Neural progenitor cell (in vitro differentiated cells): ENCODE measurements around the gene SMARCB1. TPM values are rescaled to one million over a fixed set of nuclear protein-coding genes. Genes with fewer than 3 reads are reported as not detected.
A peak's percentile ranks its signal among the peaks of the same experiment; 100 is the strongest.

ENCODE experiments used
- DNase-seq: peaks from one replicate; pipeline ENCODE4 v3.0.0-alpha.2; 2016; ENCODE audit warnings: low spot score
- H2AFZ ChIP-seq: fragments of 200-600 bp; sonication (generic); replicated peaks from 2 replicates; pipeline ENCODE4 v1.6.1; 2016; ENCODE audit warnings: antibody characterized with exemption
- H3F3A ChIP-seq: fragments of 200-600 bp; sonication (generic); 2 replicates; pipeline ENCODE4 v1.6.1; 2016; ENCODE audit warnings: antibody characterized with exemption, low read depth
- H3K27ac ChIP-seq: fragments of 200-600 bp; sonication (generic); 2 replicates; pipeline ENCODE4 v1.5.1; 2016; ENCODE audit warnings: mild to moderate bottlenecking
- H3K27me3 ChIP-seq: fragments of 200-600 bp; sonication (generic); 2 replicates; pipeline ENCODE4 v1.6.1; 2016; ENCODE audit warnings: mild to moderate bottlenecking, moderate library complexity
- H3K36me3 ChIP-seq: fragments of 200-600 bp; sonication (generic); 2 replicates; pipeline ENCODE4 v1.5.1; 2016
- H3K4me1 ChIP-seq: fragments of 200-600 bp; sonication (generic); 2 replicates; pipeline ENCODE4 v1.6.1; 2016; ENCODE audit warnings: mixed run types
- H3K4me2 ChIP-seq: fragments of 200-600 bp; sonication (generic); 2 replicates; pipeline ENCODE4 v1.6.1; 2016
- H3K4me3 ChIP-seq: fragments of 200-600 bp; sonication (generic); 2 replicates; pipeline ENCODE4 v1.5.1; 2016
- H3K79me2 ChIP-seq: fragments of 200-600 bp; sonication (generic); 2 replicates; pipeline ENCODE4 v1.6.1; 2016; ENCODE audit warnings: low read depth
- H3K9ac ChIP-seq: fragments of 200-600 bp; sonication (generic); 2 replicates; pipeline ENCODE4 v1.6.1; 2016
- H3K9me3 ChIP-seq: fragments of 200-600 bp; sonication (generic); 2 replicates; pipeline ENCODE4 v1.5.1; 2016; ENCODE audit warnings: low read depth
- H4K20me1 ChIP-seq: fragments of 200-600 bp; sonication (generic); 2 replicates; pipeline ENCODE4 v1.6.1; 2016; ENCODE audit warnings: low read depth
- H3K27ac Mint-ChIP-seq: 3 replicates; pipeline ENCODE4 v1.8.0; 2021; ENCODE audit warnings: mixed read lengths
- H3K27me3 Mint-ChIP-seq: 2 replicates; pipeline ENCODE4 v1.8.0; 2022; ENCODE audit warnings: low read depth, mild to moderate bottlenecking, inconsistent platforms, moderate library complexity, mixed read lengths; ENCODE audit not compliant: insufficient read depth
- H3K36me3 Mint-ChIP-seq: 3 replicates; pipeline ENCODE4 v1.8.0; 2021; ENCODE audit warnings: mixed read lengths
- H3K4me1 Mint-ChIP-seq: 3 replicates; pipeline ENCODE4 v1.8.0; 2021; ENCODE audit warnings: mixed read lengths
- H3K4me3 Mint-ChIP-seq: 3 replicates; pipeline ENCODE4 v1.8.0; 2021; ENCODE audit warnings: mild to moderate bottlenecking, moderate library complexity, mixed read lengths
- H3K9me3 Mint-ChIP-seq: 3 replicates; pipeline ENCODE4 v1.8.0; 2020; ENCODE audit warnings: mixed read lengths
- EZH2 ChIP-seq: fragments of 200-600 bp; sonication (generic); IDR thresholded peaks from 2 replicates; pipeline ENCODE4 v1.6.1; 2017; ENCODE audit warnings: antibody characterized with exemption, mild to moderate bottlenecking, moderate library complexity
- EZH2phosphoT487 ChIP-seq: fragments of 200-600 bp; sonication (generic); IDR thresholded peaks from 2 replicates; pipeline ENCODE4 v1.6.1; 2017; ENCODE audit warnings: antibody characterized with exemption
- total RNA-seq: library from RNA; depleted of rRNA; stranded (reverse); fragments of >200 nt; gene quantifications from 2 replicates; pipeline ENCODE4 v1.2.3, GENCODE V29; 2015; ENCODE audit warnings: low replicate concordance
- TF ChIP-seq, protein P1 (sequence below): fragments of 200-600 bp; sonication (generic); IDR thresholded peaks from 2 replicates; pipeline ENCODE4 v1.5.1; 2017; ENCODE audit warnings: antibody characterized with exemption, mild to moderate bottlenecking

Gene SMARCB1
- total RNA-seq, 1 donor from 2014 or later = 151 TPM

DNA sequence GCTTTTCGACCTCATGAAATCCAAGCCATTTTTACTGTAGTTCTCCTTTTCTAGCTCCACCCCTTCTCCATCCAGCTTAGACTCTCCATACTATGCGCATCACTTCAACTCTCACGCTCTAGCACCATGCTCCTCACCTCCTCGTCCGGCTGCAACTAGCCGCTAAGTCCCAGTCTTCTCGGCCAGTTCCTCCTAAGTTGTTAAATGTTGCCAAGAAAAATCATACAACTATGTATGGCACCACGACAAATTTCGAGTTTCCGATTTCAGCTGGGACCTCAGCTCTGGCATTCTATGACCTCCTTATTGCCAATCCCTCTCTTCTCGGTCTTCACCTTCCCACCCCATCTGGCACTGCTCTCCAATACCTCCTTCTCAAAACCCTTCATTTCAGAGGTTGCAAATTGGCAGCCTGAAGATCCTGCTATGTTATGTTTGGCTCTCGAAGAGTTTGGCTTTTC lies 36.9 kb upstream of the SMARCB1 start:
- Histone ChIP-seq H3K4me2 (peak overlapping the region; percentile 95), H3K9me3 (no peaks in the 10 kb centered on the region), H3F3A (peaks cover 9% of the 10 kb centered on the region), H3K4me3 (peak overlapping the region; percentile 88), H4K20me1 (no peaks in the 10 kb centered on the region), H3K9ac (no peak overlapping the region), H2AFZ (no peak overlapping the region), H3K79me2 (no peaks in the 10 kb centered on the region), H3K27me3 (no peaks in the 10 kb centered on the region), H3K36me3 (no peaks in the 10 kb centered on the region), H3K4me1 (peaks cover 7% of the 10 kb centered on the region), H3K27ac (no peak overlapping the region)
- Mint-ChIP-seq H3K27ac (no peak overlapping the region), H3K27me3 (peaks cover 5% of the 10 kb centered on the region), H3K4me3 (peak overlapping the region; percentile 86), H3K4me1 (peaks cover 24% of the 10 kb centered on the region), H3K9me3 (no peaks in the 10 kb centered on the region), H3K36me3 (peaks cover 7% of the 10 kb centered on the region)
- DNase-seq = no peak
- TF ChIP-seq EZH2 (no peak), EZH2phosphoT487 (no peak)
- TF ChIP-seq, protein P1, sequence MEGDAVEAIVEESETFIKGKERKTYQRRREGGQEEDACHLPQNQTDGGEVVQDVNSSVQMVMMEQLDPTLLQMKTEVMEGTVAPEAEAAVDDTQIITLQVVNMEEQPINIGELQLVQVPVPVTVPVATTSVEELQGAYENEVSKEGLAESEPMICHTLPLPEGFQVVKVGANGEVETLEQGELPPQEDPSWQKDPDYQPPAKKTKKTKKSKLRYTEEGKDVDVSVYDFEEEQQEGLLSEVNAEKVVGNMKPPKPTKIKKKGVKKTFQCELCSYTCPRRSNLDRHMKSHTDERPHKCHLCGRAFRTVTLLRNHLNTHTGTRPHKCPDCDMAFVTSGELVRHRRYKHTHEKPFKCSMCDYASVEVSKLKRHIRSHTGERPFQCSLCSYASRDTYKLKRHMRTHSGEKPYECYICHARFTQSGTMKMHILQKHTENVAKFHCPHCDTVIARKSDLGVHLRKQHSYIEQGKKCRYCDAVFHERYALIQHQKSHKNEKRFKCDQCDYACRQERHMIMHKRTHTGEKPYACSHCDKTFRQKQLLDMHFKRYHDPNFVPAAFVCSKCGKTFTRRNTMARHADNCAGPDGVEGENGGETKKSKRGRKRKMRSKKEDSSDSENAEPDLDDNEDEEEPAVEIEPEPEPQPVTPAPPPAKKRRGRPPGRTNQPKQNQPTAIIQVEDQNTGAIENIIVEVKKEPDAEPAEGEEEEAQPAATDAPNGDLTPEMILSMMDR = no peak

DNA sequence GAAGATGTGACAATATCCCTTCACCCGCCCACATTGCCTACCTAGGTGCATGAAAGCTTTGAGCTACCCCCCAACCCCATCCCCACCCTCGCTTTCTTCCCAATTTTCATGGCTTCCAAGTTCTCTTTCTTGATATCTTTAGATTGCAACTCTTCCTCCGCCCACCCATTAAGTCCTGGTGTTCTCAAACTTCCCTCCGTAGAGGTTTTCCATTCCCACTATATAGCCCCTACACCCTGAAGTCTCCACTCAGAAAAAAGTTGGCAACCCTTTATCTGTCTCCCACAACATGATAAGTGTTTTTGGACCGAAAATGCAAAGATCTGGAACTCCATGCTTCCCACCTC lies 36.4 kb upstream of the SMARCB1 start:
- no peaks in the 10 kb centered on the region for H3K9me3 ChIP-seq
- peaks cover 28% of the 10 kb centered on the region for H3K4me1 Mint-ChIP-seq
- H3K27me3 ChIP-seq = no peaks in the 10 kb centered on the region
- H3K79me2 ChIP-seq = no peaks in the 10 kb centered on the region
- H3K4me2 ChIP-seq = peak overlapping the region; percentile 95
- H3K4me3 ChIP-seq = peak overlapping the region; percentile 88
- H3K36me3 Mint-ChIP-seq = peaks cover 2% of the 10 kb centered on the region
- DNase-seq = no peak
- H4K20me1 ChIP-seq = no peaks in the 10 kb centered on the region
- H3K27ac ChIP-seq = no peak overlapping the region
- no peak for TF ChIP-seq EZH2phosphoT487
- TF ChIP-seq, protein P1 = no peak
- no peak for TF ChIP-seq EZH2
- H2AFZ ChIP-seq = peak overlapping the region; percentile 86
- no peak overlapping the region for H3K27ac Mint-ChIP-seq
- peak overlapping the region; percentile 86 for H3K4me3 Mint-ChIP-seq
- peaks cover 7% of the 10 kb centered on the region for H3K4me1 ChIP-seq
- no peaks in the 10 kb centered on the region for H3K9me3 Mint-ChIP-seq
- H3K9ac ChIP-seq = peak overlapping the region; percentile 55
- peaks cover 5% of the 10 kb centered on the region for H3K27me3 Mint-ChIP-seq
- no peaks in the 10 kb centered on the region for H3K36me3 ChIP-seq
- H3F3A ChIP-seq = peaks cover 9% of the 10 kb centered on the region

DNA sequence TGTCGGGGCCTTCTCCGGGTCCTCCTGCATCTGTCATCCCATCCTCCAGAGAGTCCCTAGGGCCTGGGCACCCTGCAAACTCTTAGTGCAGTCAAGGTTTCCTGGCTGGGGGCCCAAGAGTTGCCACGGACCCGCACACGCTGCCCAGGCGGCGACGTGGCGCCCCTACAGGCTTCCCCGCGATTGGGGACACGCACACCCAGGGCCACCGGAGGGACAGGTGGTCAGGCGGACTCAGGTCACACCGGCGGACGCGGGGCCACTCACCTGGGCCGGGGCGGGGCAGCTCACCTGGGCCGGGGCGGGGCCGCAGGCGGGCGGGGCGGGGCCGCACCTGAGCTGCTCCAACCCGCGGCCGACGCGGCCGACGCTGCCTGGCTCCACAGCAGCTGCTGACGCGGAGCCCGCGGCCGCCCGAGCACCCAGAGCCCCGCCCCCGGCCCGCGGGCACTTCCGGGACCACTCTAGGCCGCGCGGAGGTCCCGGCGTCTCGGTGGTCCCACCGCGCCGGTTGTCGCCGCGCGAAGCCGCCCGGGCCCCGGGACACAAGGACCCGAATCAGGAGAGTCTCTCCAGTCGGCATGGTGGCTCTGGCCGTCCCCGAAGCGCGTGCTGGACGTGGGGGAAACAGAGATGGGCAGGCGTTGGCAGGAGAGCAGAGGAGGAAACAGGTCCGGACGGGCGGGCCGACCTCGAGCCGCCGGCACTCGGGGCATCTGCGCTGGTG lies 35.9 kb upstream of the SMARCB1 start, which contains the start of gene ZNF70:
Gene ZNF70, minus strand, starts transcription at position 399 of the 727 bp plus-strand sequence. CDS start 5,972 bp downstream, outside the sequence.
- Mint-ChIP-seq H3K36me3 (peaks cover 2% of the 10 kb centered on the region), H3K4me1 (peaks cover 29% of the 10 kb centered on the region), H3K27ac (peak within 1 kb of the TSS; percentile 53), H3K9me3 (no peaks in the 10 kb centered on the region), H3K4me3 (peak within 1 kb of the TSS; percentile 87), H3K27me3 (peaks cover 5% of the 10 kb centered on the region)
- H3K4me3 ChIP-seq = peak within 1 kb of the TSS; percentile 88
- peak within 1 kb of the TSS; percentile 61 for H3K9ac ChIP-seq
- H3K79me2 ChIP-seq = no peaks in the 10 kb centered on the region
- peaks cover 9% of the 10 kb centered on the region for H3F3A ChIP-seq
- peak within 1 kb of the TSS; percentile 95 for H3K4me2 ChIP-seq
- DNase-seq = peak; percentile 97
- H3K4me1 ChIP-seq = peaks cover 7% of the 10 kb centered on the region
- H4K20me1 ChIP-seq = no peaks in the 10 kb centered on the region
- TF ChIP-seq EZH2 (no peak), EZH2phosphoT487 (no peak)
- TF ChIP-seq, protein P1 = peak; percentile 51
- no peaks in the 10 kb centered on the region for H3K27me3 ChIP-seq
- peak within 1 kb of the TSS; percentile 82 for H3K27ac ChIP-seq
- H3K36me3 ChIP-seq = no peaks in the 10 kb centered on the region
- H3K9me3 ChIP-seq = no peaks in the 10 kb centered on the region
- peak within 1 kb of the TSS; percentile 87 for H2AFZ ChIP-seq
